Left renal pelvis (tissue), 4 donors: ENCODE measurements around the gene TBC1D26. TPM values are rescaled to one million over a fixed set of nuclear protein-coding genes. Genes with fewer than 3 reads are reported as not detected.
A peak's percentile ranks its signal among the peaks of the same experiment; 100 is the strongest.
"Not testable (repeated sequence)": the region's sequence is repeated elsewhere in the genome, so short reads cannot be mapped to it uniquely, and the experiment has no call there.

ENCODE experiments used
- DNase-seq, 4 donors: peaks; one replicate each; pipeline ENCODE4 v3.0.0-alpha.2; 2013; ENCODE audit warnings: low read depth in 4 of 4, low spot score in 3 of 4
- polyA plus RNA-seq, 4 donors: library from polyadenylated mRNA; unstranded; fragments of 120-200 nt; gene quantifications; one replicate each; pipeline ENCODE4 v1.2.1, GENCODE V29; 2013; ENCODE audit not compliant: insufficient read length in 4 of 4

The TBC1D26 gene
- 1 to 10 TPM in 1 of 4 donors, under 1 TPM in 3; 0.16 to 1.2 (median 0.34) TPM for polyA plus RNA-seq

- not testable (repeated sequence) for DNase-seq
These were observed at the start of gene TBC1D26 for GRCh38 chr17:15731900-15732299. TSS of gene TBC1D26 (plus strand) at chr17:15732283. CDS start at chr17:15735349, 3,066 bp downstream.

GRCh38 chr17:15683135-15683534 lies 48.9 kb upstream of the TBC1D26 start:
- not testable (repeated sequence) for DNase-seq

GRCh38 chr17:15683824-15684478 lies 48.1 kb upstream of the TBC1D26 start, which contains the start of gene TRIM16:
TSS of gene TRIM16 (minus strand) at chr17:15684311. CDS start at chr17:15651609, 32,702 bp downstream.
- DNase-seq = peak in 2 of 4 donors; percentile 41 to 46

GRCh38 chr17:15687494-15687893 lies 44.6 kb upstream of the TBC1D26 start:
- not testable (repeated sequence) for DNase-seq

GRCh38 chr17:15698967-15699366 lies 33.1 kb upstream of the TBC1D26 start:
- not testable (repeated sequence) for DNase-seq

- DNase-seq = peak; percentile 95 to 98 (median 97)
These were observed 32.6 kb upstream of the TBC1D26 start, which contains the start of gene ZNF286A for GRCh38 chr17:15699413-15699924. TSS of gene ZNF286A (plus strand) at chr17:15699752. CDS start at chr17:15700330, 578 bp downstream.

GRCh38 chr17:15699937-15700336 lies 32.1 kb upstream of the TBC1D26 start:
- not testable (repeated sequence) for DNase-seq

- not testable (repeated sequence) for DNase-seq
These were observed 27.8 kb upstream of the TBC1D26 start for GRCh38 chr17:15704239-15704638.

GRCh38 chr17:15704813-15705212 lies 27.3 kb upstream of the TBC1D26 start:
- not testable (repeated sequence) for DNase-seq

GRCh38 chr17:15708879-15709278 lies 23.2 kb upstream of the TBC1D26 start:
- DNase-seq = not testable (repeated sequence)

GRCh38 chr17:15716601-15717563 lies 15.2 kb upstream of the TBC1D26 start:
- not testable (repeated sequence) for DNase-seq

GRCh38 chr17:15730535-15730934 lies 1.5 kb upstream of the TBC1D26 start:
- not testable (repeated sequence) for DNase-seq

GRCh38 chr17:15733174-15733789 lies 1.2 kb downstream of the TBC1D26 start:
- DNase-seq = not testable (repeated sequence)

GRCh38 chr17:15736578-15736977 lies 4.5 kb downstream of the TBC1D26 start:
- not testable (repeated sequence) for DNase-seq

GRCh38 chr17:15738066-15738465 lies 6.0 kb downstream of the TBC1D26 start:
- DNase-seq = no peak

GRCh38 chr17:15739259-15739658 lies 7.2 kb downstream of the TBC1D26 start:
- not testable (repeated sequence) for DNase-seq

- not testable (repeated sequence) for DNase-seq
These were observed 8.0 kb downstream of the TBC1D26 start for GRCh38 chr17:15740041-15740440.

GRCh38 chr17:15740570-15741120 lies 8.6 kb downstream of the TBC1D26 start:
- no peak for DNase-seq

- no peak for DNase-seq
These were observed 9.5 kb downstream of the TBC1D26 start for GRCh38 chr17:15741624-15742023.
